ENCODE results near the gene CDC26.

- TF ChIP-seq CTCF (IDR thresholded peaks at IDR 0.05) (no peak), POLR2A (IDR thresholded peaks at IDR 0.05) (no peak)
These were observed 47.2 kb downstream of the CDC26 start for GRCh38 chr9:113228130-113228665.
